Neural crest cell (in vitro differentiated cells): Measurements from ENCODE around the gene TFF3. TPM values are rescaled to one million over a fixed set of nuclear protein-coding genes. Genes with fewer than 3 reads are reported as not detected.

Source experiments
- DNase-seq: peaks from one replicate; pipeline ENCODE4 v3.0.0; 2021; ENCODE audit warnings: low read depth, mixed read lengths, low spot score
- H3K27ac Mint-ChIP-seq: one replicate; pipeline ENCODE4 v1.8.0; 2021; ENCODE audit warnings: mild to moderate bottlenecking, mixed read lengths; ENCODE audit not compliant: unreplicated experiment
- H3K27me3 Mint-ChIP-seq: 2 replicates; pipeline ENCODE4 v1.8.0; 2021; ENCODE audit warnings: low read depth, mild to moderate bottlenecking, mixed read lengths
- H3K36me3 Mint-ChIP-seq: 2 replicates; pipeline ENCODE4 v1.8.0; 2021; ENCODE audit warnings: low read depth, mild to moderate bottlenecking, mixed read lengths
- H3K4me1 Mint-ChIP-seq: 2 replicates; pipeline ENCODE4 v1.8.0; 2021; ENCODE audit warnings: mixed read lengths
- H3K4me3 Mint-ChIP-seq: one replicate; pipeline ENCODE4 v1.8.0; 2021; ENCODE audit warnings: mild to moderate bottlenecking, mixed read lengths
- H3K9me3 Mint-ChIP-seq: 2 replicates; pipeline ENCODE4 v1.8.0; 2021; ENCODE audit warnings: mixed read lengths
- CTCF ChIP-seq: fragments of 200-600 bp; sonication (generic); conservative IDR thresholded peaks from 2 replicates; pipeline ENCODE4 v1.5.0; 2021; ENCODE audit warnings: antibody characterized with exemption, mild to moderate bottlenecking
- total RNA-seq: library from RNA; stranded (reverse); gene quantifications from 2 replicates; pipeline ENCODE4 v1.2.1, GENCODE V29; 2021

Gene TFF3
- total RNA-seq, 1 donor from 2014 or later: not detected

GRCh38 chr21:42305707-42306147, 9.5 kb downstream of the TFF3 start:
- Mint-ChIP-seq H3K9me3 (no peaks in the 10 kb centered on the region), H3K36me3 (no peaks in the 10 kb centered on the region), H3K27ac (no peak overlapping the region), H3K4me1 (peaks cover 6% of the 10 kb centered on the region), H3K27me3 (peaks cover 4% of the 10 kb centered on the region), H3K4me3 (no peak overlapping the region)
- no peak for DNase-seq
- TF ChIP-seq CTCF: no peak

GRCh38 chr21:42304556-42305454, 10.4 kb downstream of the TFF3 start:
- Mint-ChIP-seq H3K27me3 (no peaks in the 10 kb centered on the region), H3K36me3 (no peaks in the 10 kb centered on the region)

GRCh38 chr21:42303443-42303842, 11.8 kb downstream of the TFF3 start:
- H3K4me3 Mint-ChIP-seq: no peak overlapping the region
- H3K27ac Mint-ChIP-seq: no peak overlapping the region
- no peaks in the 10 kb centered on the region for H3K36me3 Mint-ChIP-seq
- TF ChIP-seq CTCF: no peak
- H3K9me3 Mint-ChIP-seq: no peaks in the 10 kb centered on the region
- H3K4me1 Mint-ChIP-seq: no peaks in the 10 kb centered on the region
- no peak for DNase-seq
- no peaks in the 10 kb centered on the region for H3K27me3 Mint-ChIP-seq

More at GRCh38 chr21:42304556-42305454, 10.4 kb downstream of the TFF3 start:
- Mint-ChIP-seq H3K4me3 (no peak overlapping the region), H3K9me3 (no peaks in the 10 kb centered on the region), H3K27ac (no peak overlapping the region), H3K4me1 (peaks cover 5% of the 10 kb centered on the region)
- DNase-seq: no peak
- no peak for TF ChIP-seq CTCF

- Mint-ChIP-seq H3K4me3 (no peak overlapping the region), H3K9me3 (no peaks in the 10 kb centered on the region), H3K36me3 (no peaks in the 10 kb centered on the region), H3K27me3 (no peaks in the 10 kb centered on the region), H3K27ac (no peak overlapping the region), H3K4me1 (no peaks in the 10 kb centered on the region)
- no peak for TF ChIP-seq CTCF
- no peak for DNase-seq
Measured at GRCh38 chr21:42302794-42303193, 12.4 kb downstream of the TFF3 start.

GRCh38 chr21:42302076-42302650, 13.0 kb downstream of the TFF3 start:
- Mint-ChIP-seq H3K9me3 (no peaks in the 10 kb centered on the region), H3K27ac (no peak overlapping the region), H3K4me1 (no peaks in the 10 kb centered on the region), H3K27me3 (peaks cover 4% of the 10 kb centered on the region), H3K4me3 (no peak overlapping the region), H3K36me3 (no peaks in the 10 kb centered on the region)
- TF ChIP-seq CTCF: no peak
- DNase-seq: no peak
